ENCODE measurements around the gene SIAH1.

GRCh38 chr16:48329138-48329537 is 56.1 kb downstream of the SIAH1 start:
- TF ChIP-seq EZH2 (IDR thresholded peaks at IDR 0.05; ENCODE audit: low read length, missing control alignments) = no peak
- TF ChIP-seq, protein P1, sequence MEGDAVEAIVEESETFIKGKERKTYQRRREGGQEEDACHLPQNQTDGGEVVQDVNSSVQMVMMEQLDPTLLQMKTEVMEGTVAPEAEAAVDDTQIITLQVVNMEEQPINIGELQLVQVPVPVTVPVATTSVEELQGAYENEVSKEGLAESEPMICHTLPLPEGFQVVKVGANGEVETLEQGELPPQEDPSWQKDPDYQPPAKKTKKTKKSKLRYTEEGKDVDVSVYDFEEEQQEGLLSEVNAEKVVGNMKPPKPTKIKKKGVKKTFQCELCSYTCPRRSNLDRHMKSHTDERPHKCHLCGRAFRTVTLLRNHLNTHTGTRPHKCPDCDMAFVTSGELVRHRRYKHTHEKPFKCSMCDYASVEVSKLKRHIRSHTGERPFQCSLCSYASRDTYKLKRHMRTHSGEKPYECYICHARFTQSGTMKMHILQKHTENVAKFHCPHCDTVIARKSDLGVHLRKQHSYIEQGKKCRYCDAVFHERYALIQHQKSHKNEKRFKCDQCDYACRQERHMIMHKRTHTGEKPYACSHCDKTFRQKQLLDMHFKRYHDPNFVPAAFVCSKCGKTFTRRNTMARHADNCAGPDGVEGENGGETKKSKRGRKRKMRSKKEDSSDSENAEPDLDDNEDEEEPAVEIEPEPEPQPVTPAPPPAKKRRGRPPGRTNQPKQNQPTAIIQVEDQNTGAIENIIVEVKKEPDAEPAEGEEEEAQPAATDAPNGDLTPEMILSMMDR (conservative IDR thresholded peaks at IDR 0.05 in 1 of 2, IDR thresholded peaks at IDR 0.05 in 1 of 2; ENCODE audit: low read depth in 1 of 2, low read length in 2 of 2) = no peak

All from fibroblast of lung (primary cell).